Gastroesophageal sphincter (tissue), 3 donors: Measurements from ENCODE around the gene KREMEN1.

ENCODE experiments used
- CTCF ChIP-seq, 4 experiments: fragments of 200-600 bp in 2 of 4; fragments of 450-650 bp in 2 of 4; sonication (generic) in 1 of 4; IDR thresholded peaks; one replicate each; pipeline ENCODE4 v1.5.1; 2017 to 2019; ENCODE audit warnings: antibody characterized with exemption in 4 of 4, mild to moderate bottlenecking in 2 of 4, moderate library complexity in 2 of 4
- POLR2A ChIP-seq, 2 donors: fragments of 450-650 bp; IDR thresholded peaks; one replicate each; pipeline ENCODE4 v1.6.1; 2017; ENCODE audit warnings: antibody characterized with exemption in 2 of 2, mild to moderate bottlenecking in 2 of 2, moderate library complexity in 1 of 2

- TF ChIP-seq POLR2A (IDR thresholded peaks at IDR 0.05): no peak
- TF ChIP-seq CTCF (IDR thresholded peaks at IDR 0.05): no peak
Observed at GRCh38 chr22:29106839-29107238, 34.0 kb downstream of the KREMEN1 start.
